GM19468 (cell line): ENCODE results near the gene ZNF184.

Source experiments
- ATAC-seq: cut with Tn5 transposase; IDR thresholded peaks from one replicate; pipeline ENCODE4 v1.9.1; 2021; ENCODE audit warnings: mild to moderate bottlenecking, moderate library complexity, moderate number of reproducible peaks; ENCODE audit not compliant: unreplicated experiment; ENCODE audit errors: extremely low read depth

Gene ZNF184

GRCh38 chr6:27479319-27480182 lies 6.6 kb upstream of the ZNF184 start:
- peak; percentile 48 for ATAC-seq

DNA sequence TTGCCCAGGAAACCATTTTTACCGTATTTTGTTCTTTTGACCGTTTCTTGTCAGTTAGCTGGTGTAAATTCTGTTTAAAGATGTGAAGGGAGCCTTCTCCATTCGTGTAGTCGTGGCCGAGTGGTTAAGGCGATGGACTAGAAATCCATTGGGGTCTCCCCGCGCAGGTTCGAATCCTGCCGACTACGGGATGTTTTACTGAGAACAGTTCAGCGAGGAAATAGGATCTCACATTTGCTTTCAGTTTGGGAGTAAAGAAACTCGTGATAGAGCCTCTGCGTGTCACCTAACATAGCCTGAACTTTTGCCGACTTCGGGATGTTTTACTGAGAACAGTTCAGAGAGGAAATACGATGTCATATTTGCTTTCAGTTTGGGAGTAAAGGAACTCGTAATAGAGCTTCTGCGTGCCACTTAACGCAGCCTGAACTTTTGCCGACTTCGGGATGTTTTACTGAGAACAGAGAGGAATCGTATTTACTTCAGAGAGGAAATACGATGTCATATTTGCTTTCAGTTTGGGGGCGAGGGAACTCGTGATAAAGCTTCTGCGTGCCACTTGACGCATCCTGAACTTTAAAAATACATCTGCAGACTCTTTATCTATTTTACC lies 5.9 kb upstream of the ZNF184 start:
- peak; percentile 52 for ATAC-seq

- no peak for ATAC-seq
Measured at GRCh38 chr6:27478141-27478705, 5.3 kb upstream of the ZNF184 start.

DNA sequence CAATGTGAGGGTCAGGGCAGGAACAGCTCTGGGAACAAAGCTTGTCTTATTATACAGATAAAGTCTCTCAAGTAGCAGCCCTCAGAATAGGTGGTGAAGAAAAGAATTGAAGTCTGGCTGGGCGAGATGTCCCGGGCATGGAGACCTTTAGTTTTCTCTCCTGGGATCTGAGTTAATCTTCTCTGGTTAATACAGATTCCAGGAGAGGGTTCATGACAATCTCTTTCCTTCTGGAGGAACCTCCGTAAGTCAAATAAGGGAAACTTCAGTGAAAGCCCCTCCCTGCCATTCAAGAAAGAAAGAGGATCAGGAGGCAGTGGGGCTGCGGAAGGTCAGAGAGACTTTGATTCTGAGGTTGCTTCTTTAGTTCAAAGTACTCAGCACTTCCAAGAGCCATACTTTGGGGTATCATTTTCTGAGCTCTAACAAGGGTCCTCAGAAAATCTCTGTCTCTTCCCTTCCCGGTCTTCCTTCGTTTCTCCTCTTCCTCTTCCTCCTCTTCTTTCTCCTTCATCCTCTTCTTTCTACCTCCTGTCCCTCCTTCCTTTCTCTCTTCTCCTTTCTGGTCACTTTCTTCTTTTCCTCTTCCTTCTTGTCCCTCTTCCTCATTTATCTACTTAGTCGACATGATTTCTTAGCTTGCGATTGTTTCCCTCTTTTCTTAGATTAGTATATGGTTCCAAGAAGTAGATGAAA lies 4.6 kb upstream of the ZNF184 start:
- no peak for ATAC-seq

- no peak for ATAC-seq
Measured at GRCh38 chr6:27476090-27476489, 3.2 kb upstream of the ZNF184 start.

GRCh38 chr6:27474672-27475071 lies 1.8 kb upstream of the ZNF184 start:
- no peak for ATAC-seq

DNA sequence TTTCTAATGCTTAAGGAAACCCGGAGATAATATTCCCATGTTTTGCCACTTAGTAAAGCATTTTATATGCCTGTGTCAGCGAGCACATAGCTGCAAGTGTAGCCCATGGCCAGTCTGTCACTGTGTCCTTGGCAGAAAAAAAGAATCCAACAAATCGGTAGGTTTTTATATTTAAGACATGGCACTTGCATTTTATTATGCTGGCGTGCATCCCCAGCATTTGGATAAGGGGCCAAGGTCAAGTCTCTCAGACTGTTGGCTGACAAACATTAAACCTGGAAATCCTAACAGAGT lies 1.2 kb upstream of the ZNF184 start:
- ATAC-seq, result no peak

GRCh38 chr6:27472182-27472616 lies 706 bp downstream of the ZNF184 start:
- ATAC-seq, result no peak

GRCh38 chr6:27471365-27472115 lies 1.4 kb downstream of the ZNF184 start:
- ATAC-seq, result no peak

- ATAC-seq, result no peak
Measured at GRCh38 chr6:27470023-27470422, 2.9 kb downstream of the ZNF184 start.

DNA sequence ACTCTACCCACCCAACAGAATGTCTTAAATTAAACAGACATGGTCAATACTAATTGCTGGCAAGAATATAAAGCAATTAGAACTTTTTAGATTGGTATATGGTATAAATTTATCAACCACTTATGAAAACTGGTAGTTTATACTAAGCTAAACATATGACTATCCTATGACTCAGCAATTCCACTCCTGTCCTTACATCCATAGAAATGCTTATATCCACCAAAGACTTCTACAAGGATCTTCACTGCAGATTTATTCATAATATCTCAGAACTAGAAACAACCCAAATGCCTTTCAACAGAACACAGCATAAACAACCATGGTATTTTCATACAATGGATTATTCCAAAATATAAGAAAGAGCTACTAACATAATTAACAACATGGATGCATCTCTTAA lies 4.6 kb downstream of the ZNF184 start:
- no peak for ATAC-seq

DNA sequence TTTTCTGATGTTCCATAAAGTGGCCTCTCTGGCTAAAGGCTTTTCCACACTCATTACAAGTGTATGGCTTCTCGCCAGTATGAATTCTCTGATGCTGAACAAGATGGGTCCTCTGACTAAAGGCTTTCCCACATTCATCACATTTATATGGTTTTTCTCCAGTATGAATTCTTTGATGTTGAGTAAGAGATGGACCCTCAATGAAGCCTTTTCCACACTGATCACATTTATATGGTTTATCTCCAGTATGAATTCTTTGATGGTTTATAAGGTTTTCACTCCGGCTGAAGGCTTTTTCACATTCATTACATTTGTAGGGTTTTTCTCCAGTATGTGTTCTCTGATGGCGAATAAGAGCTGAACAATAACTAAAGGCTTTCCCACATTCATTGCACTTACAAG lies 20.4 kb downstream of the ZNF184 start:
- no peak for ATAC-seq

DNA sequence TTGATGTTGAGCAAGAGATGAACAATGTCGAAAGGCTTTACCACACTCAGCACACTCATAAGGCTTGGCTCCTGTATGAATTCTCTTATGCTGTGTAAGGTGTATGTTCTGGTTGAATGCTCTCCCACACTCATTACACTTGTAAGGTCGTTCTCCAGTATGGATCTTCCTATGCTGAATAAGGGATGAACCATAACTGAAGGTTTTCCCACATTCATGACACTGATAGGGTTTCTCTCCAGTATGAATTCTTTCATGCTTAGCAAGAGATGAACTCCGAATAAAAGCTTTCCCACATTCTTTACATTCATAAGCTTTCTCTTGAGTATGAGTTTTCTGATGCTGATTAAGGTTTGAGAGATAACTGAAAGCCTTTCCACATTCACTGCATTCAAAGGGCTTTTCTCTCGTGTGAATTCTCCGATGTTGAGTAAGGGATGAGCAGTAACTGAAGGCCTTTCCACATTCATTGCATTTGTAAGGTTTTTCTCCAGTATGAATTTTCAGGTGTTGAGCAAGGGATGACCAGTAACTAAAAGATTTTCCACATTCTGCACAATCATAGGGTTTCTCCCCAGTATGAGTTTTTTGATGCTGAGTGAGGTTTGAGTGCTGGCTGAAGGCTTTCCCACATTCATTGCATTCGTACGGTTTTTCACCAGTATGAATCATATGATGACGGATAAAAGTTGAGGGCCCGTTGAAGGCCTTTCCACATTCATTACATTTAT lies 21.1 kb downstream of the ZNF184 start:
- no peak for ATAC-seq

- ATAC-seq, result no peak
Measured at GRCh38 chr6:27448456-27448855, 24.4 kb downstream of the ZNF184 start.

DNA sequence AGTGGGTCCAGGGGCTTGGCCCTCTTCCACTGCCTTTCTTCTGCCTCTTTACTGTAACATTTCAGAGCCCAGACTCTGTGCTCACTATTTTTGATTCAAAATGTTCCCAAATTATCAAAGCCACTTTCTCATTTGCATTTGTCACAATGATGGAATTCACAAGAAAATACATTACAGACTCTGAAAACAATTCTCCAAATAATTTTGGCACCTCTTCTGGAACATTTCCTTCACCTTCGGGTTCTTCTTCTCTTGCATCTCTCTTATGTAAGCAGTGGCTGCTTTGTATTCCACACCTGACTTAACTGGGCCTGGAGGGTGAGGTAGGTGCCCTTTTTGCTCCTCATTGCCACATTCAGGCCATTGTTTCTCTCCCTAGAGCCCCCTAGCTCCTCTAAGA lies 30.0 kb downstream of the ZNF184 start:
- no peak for ATAC-seq

- ATAC-seq, result no peak
Measured at GRCh38 chr6:27441001-27441400, 31.9 kb downstream of the ZNF184 start.

GRCh38 chr6:27439371-27439770 lies 33.5 kb downstream of the ZNF184 start:
- ATAC-seq, result no peak

DNA sequence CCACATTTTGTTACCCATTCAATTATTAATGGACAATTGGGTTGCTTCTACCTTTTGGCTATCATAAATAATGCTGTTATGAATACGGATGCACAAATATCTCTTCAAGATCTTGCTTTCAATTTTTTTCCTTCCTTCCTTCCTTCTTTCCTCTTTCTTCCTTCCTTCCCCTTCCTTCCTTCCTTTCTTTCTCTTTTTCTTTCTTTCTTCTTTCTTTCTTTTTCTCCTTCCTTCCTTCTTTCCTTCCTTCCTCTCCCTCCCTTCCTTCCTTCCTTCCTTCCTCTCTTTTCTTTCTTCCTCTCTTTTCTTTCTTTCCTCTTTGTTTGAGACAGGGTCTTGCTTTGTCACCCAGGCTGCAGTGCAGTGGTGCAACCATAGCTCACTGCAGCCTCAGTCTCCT lies 39.2 kb downstream of the ZNF184 start:
- ATAC-seq, result no peak

GRCh38 chr6:27428966-27429365 lies 43.9 kb downstream of the ZNF184 start:
- ATAC-seq, result no peak

DNA sequence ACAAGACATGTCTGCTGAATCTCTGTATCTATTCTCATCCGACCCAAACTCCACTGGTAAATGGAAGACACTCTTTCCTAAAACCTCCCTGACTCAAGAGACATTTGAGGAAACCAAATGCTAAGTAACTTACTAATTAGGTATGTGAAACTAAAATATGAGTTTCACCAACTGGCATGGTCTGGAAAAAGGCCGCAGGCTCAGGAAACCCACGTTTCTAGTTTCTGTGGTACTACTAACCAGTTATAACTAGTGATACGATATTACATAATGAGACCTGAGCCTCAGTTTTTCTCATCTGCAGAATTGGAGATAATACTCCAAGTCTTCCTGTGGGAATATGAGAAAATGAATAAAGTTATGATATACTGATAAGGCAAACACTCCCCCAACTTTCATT lies 44.4 kb downstream of the ZNF184 start:
- no peak for ATAC-seq
